H1 (cell line): ENCODE results near the gene AFAP1L1. TPM values are rescaled to one million over a fixed set of nuclear protein-coding genes. Genes with fewer than 3 reads are reported as not detected.

ENCODE experiments used
- CTCF ChIA-PET: fragments of 300-600 bp; sonication (Branson Sonifier 250); formaldehyde crosslinking; loops from one replicate; lab custom pipeline; 2021; ENCODE audit not compliant: partially characterized antibody; lab: Charles Lee
- POLR2A ChIA-PET: fragments of 300-600 bp; sonication (Branson Sonifier 250); formaldehyde crosslinking; loops from one replicate; lab custom pipeline; 2021; ENCODE audit warnings: inconsistent platforms; ENCODE audit not compliant: partially characterized antibody; lab: Charles Lee
- DNase-seq, 2 experiments: peaks; one replicate each; pipeline versions ENCODE4 v3.0.0 to v3.0.0-alpha.2; 2010 to 2022; ENCODE audit warnings: low spot score in 2 of 2, low read depth in 1 of 2, mixed read lengths in 1 of 2
- FAIRE-seq: peaks from 2 replicates; lab custom pipeline; 2011; peaks lifted over from hg19 to GRCh38; lab: Jason Lieb, UNC
- H2AFZ ChIP-seq: 2 replicates; pipeline ENCODE4 v1.8.1; 2012; ENCODE audit warnings: low read length, inconsistent platforms
- H2AK5ac ChIP-seq: 2 replicates; pipeline ENCODE4 v1.6.1; 2013; ENCODE audit warnings: low read depth, low read length
- H2BK120ac ChIP-seq: replicated peaks from 2 replicates; pipeline ENCODE3; 2013; ENCODE audit warnings: low read depth, low read length, inconsistent platforms
- H2BK12ac ChIP-seq: 2 replicates; pipeline ENCODE4 v1.6.1; 2013; ENCODE audit warnings: low read depth, low read length
- H2BK15ac ChIP-seq: 2 replicates; pipeline ENCODE4 v1.6.1; 2013; ENCODE audit warnings: low read length
- H2BK20ac ChIP-seq: 2 replicates; pipeline ENCODE4 v1.6.1; 2013; ENCODE audit warnings: low read length
- H2BK5ac ChIP-seq: 2 replicates; pipeline ENCODE4 v1.6.1; 2013; ENCODE audit warnings: low read depth, low read length
- H3K14ac ChIP-seq: 2 replicates; pipeline ENCODE4 v1.6.1; 2013; ENCODE audit warnings: inconsistent platforms; ENCODE audit not compliant: insufficient read length
- H3K18ac ChIP-seq: 2 replicates; pipeline ENCODE4 v1.6.1; 2013; ENCODE audit warnings: low read length; ENCODE audit errors: extremely low read depth
- H3K23ac ChIP-seq: 2 replicates; pipeline ENCODE4 v1.6.1; 2013; ENCODE audit warnings: inconsistent platforms; ENCODE audit not compliant: insufficient read length
- H3K23me2 ChIP-seq: 2 replicates; pipeline ENCODE4 v1.6.1; 2013; ENCODE audit warnings: low read depth, low read length
- H3K27ac ChIP-seq: 2 replicates; pipeline ENCODE4 v1.6.1; 2011; ENCODE audit warnings: low read depth, low read length, inconsistent platforms
- H3K27me3 ChIP-seq, 4 experiments: replicated peaks in 1 of 4; 1 replicate in 1 of 4; 2 replicates in 3 of 4; pipeline versions ENCODE4 v1.6.1 to v1.8.1; 2011 to 2013; ENCODE audit warnings: low read length in 3 of 4, mild to moderate bottlenecking in 3 of 4, inconsistent platforms in 2 of 4, mixed read lengths in 2 of 4, moderate library complexity in 1 of 4; ENCODE audit not compliant: control insufficient read depth in 3 of 4, insufficient read depth in 3 of 4; ENCODE audit errors: extremely low read depth in 1 of 4
- H3K36me3 ChIP-seq, 4 experiments: 2 replicates each; pipeline versions ENCODE4 v1.6.1 to v1.8.1; 2011 to 2013; ENCODE audit warnings: mild to moderate bottlenecking in 4 of 4, low read length in 3 of 4, moderate library complexity in 2 of 4, control low read depth in 1 of 4, inconsistent platforms in 1 of 4; ENCODE audit not compliant: insufficient read depth in 4 of 4, control insufficient read depth in 2 of 4
- H3K4ac ChIP-seq: replicated peaks from 2 replicates; pipeline ENCODE3; 2013; ENCODE audit warnings: low read length, low read depth, mixed read lengths, inconsistent platforms; ENCODE audit not compliant: insufficient read length
- H3K4me1 ChIP-seq, 4 experiments: replicated peaks in 1 of 4; 1 replicate in 1 of 4; 2 replicates in 3 of 4; pipeline versions ENCODE4 v1.6.1 to v1.8.1; 2011 to 2013; ENCODE audit warnings: low read length in 3 of 4, inconsistent platforms in 2 of 4, mixed read lengths in 1 of 4; ENCODE audit not compliant: insufficient read depth in 4 of 4, control insufficient read depth in 3 of 4
- H3K4me2 ChIP-seq, 2 experiments: 2 replicates each; pipeline versions ENCODE4 v1.6.1 to v1.8.1; 2011 to 2013; ENCODE audit warnings: low read depth in 2 of 2, low read length in 2 of 2, control low read depth in 1 of 2, inconsistent platforms in 1 of 2, mild to moderate bottlenecking in 1 of 2; ENCODE audit not compliant: insufficient read depth in 1 of 2
- H3K4me3 ChIP-seq, 4 experiments: fragments of 200-600, 300-600 bp in 1 of 4; sonication (generic), shearing (Covaris generic), sonication (Bioruptor Twin) in 1 of 4; 2 replicates each; pipeline versions ENCODE4 v1.5.1 to v1.8.1; 2011 to 2016; ENCODE audit warnings: low read length in 4 of 4, low read depth in 3 of 4, control low read depth in 2 of 4, inconsistent platforms in 2 of 4, mild to moderate bottlenecking in 2 of 4, mixed read lengths in 1 of 4, moderate library complexity in 1 of 4; ENCODE audit not compliant: insufficient read depth in 2 of 4; ENCODE audit errors: extremely low read depth in 1 of 4
- H3K56ac ChIP-seq: replicated peaks from 2 replicates; pipeline ENCODE3; 2013; ENCODE audit warnings: low read depth, mild to moderate bottlenecking, mixed read lengths, low read length, inconsistent platforms; ENCODE audit not compliant: insufficient read length
- H3K79me1 ChIP-seq: 2 replicates; pipeline ENCODE4 v1.6.1; 2013; ENCODE audit warnings: low read depth, low read length, control low read depth
- H3K79me2 ChIP-seq, 2 experiments: 2 replicates each; pipeline versions ENCODE4 v1.6.1 to v1.8.1; 2012 to 2013; ENCODE audit warnings: low read length in 2 of 2, mild to moderate bottlenecking in 2 of 2, inconsistent platforms in 1 of 2; ENCODE audit not compliant: insufficient read depth in 2 of 2, control insufficient read depth in 1 of 2
- H3K9ac ChIP-seq, 4 experiments: replicated peaks in 1 of 4; 1 replicate in 1 of 4; 2 replicates in 3 of 4; pipeline versions ENCODE4 v1.6.1 to v1.8.1; 2011 to 2013; ENCODE audit warnings: low read depth in 3 of 4, low read length in 3 of 4, control low read depth in 2 of 4, mild to moderate bottlenecking in 2 of 4, moderate library complexity in 2 of 4, inconsistent platforms in 1 of 4; ENCODE audit errors: extremely low read depth in 1 of 4
- H3K9me3 ChIP-seq, 2 experiments: 2 replicates each; pipeline versions ENCODE4 v1.6.1 to v1.8.1; 2012 to 2013; ENCODE audit warnings: mild to moderate bottlenecking in 2 of 2, moderate library complexity in 2 of 2, control low read depth in 1 of 2, inconsistent platforms in 1 of 2, low read depth in 1 of 2, low read length in 1 of 2, mixed read lengths in 1 of 2; ENCODE audit not compliant: insufficient read depth in 2 of 2
- H4K20me1 ChIP-seq, 2 experiments: replicated peaks in 1 of 2; 2 replicates each; pipeline versions ENCODE3 to v1.8.1; 2011 to 2013; ENCODE audit warnings: inconsistent platforms in 2 of 2, low read length in 2 of 2, mild to moderate bottlenecking in 1 of 2; ENCODE audit not compliant: insufficient read depth in 2 of 2, control insufficient read depth in 1 of 2
- H4K5ac ChIP-seq: 2 replicates; pipeline ENCODE4 v1.6.1; 2013; ENCODE audit warnings: low read length, low read depth, mixed read lengths, inconsistent platforms; ENCODE audit not compliant: insufficient read length
- H4K8ac ChIP-seq: 2 replicates; pipeline ENCODE4 v1.8.0; 2013; ENCODE audit warnings: mild to moderate bottlenecking, moderate library complexity, low read length, inconsistent platforms; ENCODE audit not compliant: insufficient read depth; ENCODE audit errors: extremely low read depth
- H4K91ac ChIP-seq: replicated peaks from 2 replicates; pipeline ENCODE3; 2013; ENCODE audit warnings: low read length, mixed read lengths, inconsistent platforms; ENCODE audit not compliant: insufficient read length
- CBX5 ChIP-seq: fragments of 300-800, 300-1000 bp; sonication (generic); IDR thresholded peaks from 2 replicates; pipeline ENCODE4 v1.7.1; 2016; ENCODE audit warnings: antibody characterized with exemption, low read length, low read depth
- EGR1 ChIP-seq: IDR thresholded peaks from 2 replicates; pipeline ENCODE4 v1.6.1; 2011; ENCODE audit warnings: low read depth, low read length, borderline replicate concordance
- HDAC2 ChIP-seq, 2 experiments: fragments of 300-600 bp in 1 of 2; sonication (generic) in 1 of 2; IDR thresholded peaks; 2 replicates each; pipeline ENCODE4 v1.6.1; 2011 to 2012; ENCODE audit warnings: low read depth in 2 of 2, low read length in 2 of 2, mild to moderate bottlenecking in 2 of 2, moderate library complexity in 2 of 2, borderline replicate concordance in 1 of 2, inconsistent platforms in 1 of 2
- JUND ChIP-seq: IDR thresholded peaks from 2 replicates; pipeline ENCODE4 v1.6.1; 2011; ENCODE audit warnings: mild to moderate bottlenecking, improper control_type of control experiment, low read length
- KDM4A ChIP-seq: IDR thresholded peaks from one replicate; pipeline ENCODE4 v1.7.1; 2012; ENCODE audit warnings: low read depth, mild to moderate bottlenecking, moderate library complexity, low read length, inconsistent platforms; ENCODE audit not compliant: severe bottlenecking
- NANOG ChIP-seq: IDR thresholded peaks from 2 replicates; pipeline ENCODE4 v1.6.1; 2011; ENCODE audit warnings: low read length, low read depth, mild to moderate bottlenecking, inconsistent platforms; ENCODE audit not compliant: insufficient read depth, poor library complexity, severe bottlenecking
- NRF1 ChIP-seq: IDR thresholded peaks from 2 replicates; pipeline ENCODE4 v1.6.1; 2011; ENCODE audit warnings: mild to moderate bottlenecking, low read depth, low read length, improper control_type of control experiment
- POLR2AphosphoS5 ChIP-seq: IDR thresholded peaks from 2 replicates; pipeline ENCODE4 v1.6.1; 2011; ENCODE audit warnings: low read depth, low read length
- RBBP5 ChIP-seq: IDR thresholded peaks from 2 replicates; pipeline ENCODE4 v1.7.1; 2012; ENCODE audit warnings: low read depth, mild to moderate bottlenecking, inconsistent platforms, low read length, moderate library complexity, borderline replicate concordance
- SIN3A ChIP-seq, 2 experiments: IDR thresholded peaks in 1 of 2; conservative IDR thresholded peaks in 1 of 2; 2 replicates each; pipeline ENCODE4 v1.6.1; 2011 to 2012; ENCODE audit warnings: low read length in 2 of 2, improper control_type of control experiment in 1 of 2, low read depth in 1 of 2, mild to moderate bottlenecking in 1 of 2
- SP4 ChIP-seq: IDR thresholded peaks from 2 replicates; pipeline ENCODE4 v1.6.1; 2012; ENCODE audit warnings: low read length, inconsistent platforms
- YY1 ChIP-seq: IDR thresholded peaks from 2 replicates; pipeline ENCODE4 v1.6.1; 2011; ENCODE audit warnings: low read depth, mild to moderate bottlenecking, low read length
- WGBS, 2 experiments: shearing (Covaris generic) in 1 of 2; methylation state at CpG; one replicate each; pipeline versions ENCODE4 v1.1.6 to v1.1.7; 2013 to 2015; ENCODE audit warnings: low lambda C conversion rate in 2 of 2, mixed read lengths in 2 of 2, inconsistent platforms in 1 of 2, low coverage in 1 of 2, missing lambda C conversion rate in 1 of 2; ENCODE audit not compliant: insufficient replicate concordance in 2 of 2, insufficient coverage in 1 of 2, insufficient read length in 1 of 2; ENCODE audit errors: extremely low coverage in 1 of 2, missing lambda C conversion rate in 1 of 2; 5-methylcytosine and 5-hydroxymethylcytosine counted together
- polyA plus RNA-seq, 7 experiments: library from polyadenylated mRNA; depleted of rRNA in 3 of 7; stranded (reverse) in 5 of 7; unstranded in 2 of 7; fragments of >200 nt in 5 of 7; fragments of 200-250 nt in 2 of 7; gene quantifications; 1 replicate in 5 of 7; 2 replicates in 1 of 7; 4 replicates in 1 of 7; pipeline versions ENCODE4 v1.2.1 to v1.2.3, GENCODE V29; 2011 to 2013; ENCODE audit warnings: missing spikeins in 2 of 7, mixed read lengths in 2 of 7
- total RNA-seq: library from RNA; stranded (reverse); fragmentation: NEBNext Ultra II Directional; extraction: Animal tissue kit (Norgen Biotek cat#: 25700); gene quantifications from 2 replicates; pipeline ENCODE4 v1.2.1, GENCODE V29; 2021
- TF ChIP-seq, protein P1 (sequence below): IDR thresholded peaks from 2 replicates; pipeline ENCODE4 v1.6.1; 2012; ENCODE audit warnings: inconsistent platforms

AFAP1L1 gene
- total and polyA plus RNA-seq, 2 of the 8 experiments (the other 6 are each of a cell fraction or from before 2014, with no cell fraction given): 0.79 to 4.7 TPM

DNA sequence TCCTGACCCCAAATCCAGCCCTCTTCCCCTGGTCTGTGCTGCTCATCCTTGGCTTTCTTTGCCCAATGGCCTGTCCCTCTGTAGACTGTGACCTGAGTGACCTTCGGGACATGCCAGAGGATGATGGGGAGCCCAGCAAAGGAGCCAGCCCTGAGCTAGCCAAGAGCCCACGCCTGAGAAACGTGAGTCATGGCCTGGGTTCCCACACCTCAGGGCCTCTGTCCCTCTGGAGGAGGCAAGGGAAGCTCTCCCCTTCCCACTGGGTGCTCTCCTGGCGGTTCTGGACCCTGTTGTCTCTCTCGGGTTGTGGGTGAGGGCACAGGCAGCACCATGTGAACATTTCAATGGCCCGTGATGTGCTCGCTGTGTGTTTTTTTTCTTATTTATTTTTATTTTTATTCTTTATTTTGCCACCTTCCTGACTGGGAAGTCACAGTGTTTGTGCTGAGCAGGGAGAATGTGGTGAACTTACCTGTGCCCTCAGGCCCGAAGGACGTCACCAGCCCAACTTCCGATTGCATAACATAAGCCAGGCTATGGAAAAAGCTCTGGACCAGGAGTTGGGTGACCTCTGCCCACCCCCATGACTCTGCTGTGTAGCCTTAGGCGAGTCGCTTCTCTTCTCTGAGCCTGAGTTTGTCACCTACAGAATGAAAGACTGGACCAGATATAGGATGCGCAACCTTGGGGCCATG lies 29.5 kb downstream of the AFAP1L1 start:
- no peaks in the 10 kb centered on the region for H3K79me2 ChIP-seq
- H4K8ac ChIP-seq: no peak overlapping the region
- H2BK20ac ChIP-seq: no peak overlapping the region
- H3K23me2 ChIP-seq: no peaks in the 10 kb centered on the region; the same call in 1 of the 2 replicates
- peaks cover 0 to 2% (median 0%) of the 10 kb centered on the region in 4 experiments; a peak in 1 of 7 replicates for H3K4me1 ChIP-seq
- H2BK5ac ChIP-seq: no peak overlapping the region
- H3K36me3 ChIP-seq: no peaks in the 10 kb centered on the region
- TF ChIP-seq JUND: no peak
- no peak for TF ChIP-seq RBBP5
- no peak for TF ChIP-seq SIN3A (conservative IDR thresholded peaks at IDR 0.05 in 1 of 2, IDR thresholded peaks at IDR 0.05 in 1 of 2; ENCODE audit: low read depth in 1 of 2, low read length in 2 of 2)
- no peak for TF ChIP-seq NRF1
- no peak for TF ChIP-seq CBX5
- no peak for TF ChIP-seq YY1
- TF ChIP-seq, protein P1, sequence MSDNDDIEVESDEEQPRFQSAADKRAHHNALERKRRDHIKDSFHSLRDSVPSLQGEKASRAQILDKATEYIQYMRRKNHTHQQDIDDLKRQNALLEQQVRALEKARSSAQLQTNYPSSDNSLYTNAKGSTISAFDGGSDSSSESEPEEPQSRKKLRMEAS: no peak
- no peak for TF ChIP-seq HDAC2 (IDR thresholded peaks at IDR 0.05; ENCODE audit: borderline replicate concordance in 1 of 2, low read depth in 2 of 2, low read length in 2 of 2)
- no peak for TF ChIP-seq NANOG
- TF ChIP-seq EGR1: no peak
- no peak for TF ChIP-seq SP4
- no peak for TF ChIP-seq KDM4A
- no peak for TF ChIP-seq POLR2AphosphoS5
- no peak overlapping the region for H3K4me3 ChIP-seq
- H2BK15ac ChIP-seq: no peak overlapping the region
- H3K9ac ChIP-seq: no peak overlapping the region
- H3K79me1 ChIP-seq: no peaks in the 10 kb centered on the region
- CTCF ChIA-PET: interaction anchor here (1.0 to 2.5 kb wide), 8 partner anchors 10 to 317 kb away, joined by 3 to 10 read pairs (median 6); no protein-coding TSS in a partner anchor
- H3K14ac ChIP-seq: no peak overlapping the region
- FAIRE-seq (no peak), DNase-seq (no peak)
- no peak overlapping the region for H3K23ac ChIP-seq
- no peak overlapping the region for H3K27ac ChIP-seq
- no peak overlapping the region for H3K56ac ChIP-seq
- H2BK120ac ChIP-seq: no peak overlapping the region
- H4K20me1 ChIP-seq: no peaks in the 10 kb centered on the region
- no peak overlapping the region for H3K18ac ChIP-seq
- no peaks in the 10 kb centered on the region for H3K9me3 ChIP-seq
- no peaks in the 10 kb centered on the region for H3K27me3 ChIP-seq
- H3K4ac ChIP-seq: no peak overlapping the region
- no peak overlapping the region for H2AFZ ChIP-seq
- POLR2A ChIA-PET: no interaction called here
- no peak overlapping the region for H3K4me2 ChIP-seq
- no peak overlapping the region for H2BK12ac ChIP-seq
- no peak overlapping the region for H4K91ac ChIP-seq
- no peak overlapping the region for H2AK5ac ChIP-seq
- WGBS, 2 experiments: 95% methylated on average over 13 of the region's 13 CpGs; no CpG with 5 or more reads in 1 of the 2 experiments
- no peak overlapping the region for H4K5ac ChIP-seq
